Fibroblast of villous mesenchyme (primary cell): ENCODE results near the gene CDIPT. TPM values are rescaled to one million over a fixed set of nuclear protein-coding genes. Genes with fewer than 3 reads are reported as not detected.
A peak's percentile ranks its signal among the peaks of the same experiment; 100 is the strongest.

Source experiments
- DNase-seq: peaks from one replicate; pipeline ENCODE4 v3.0.0-alpha.2; 2010; ENCODE audit warnings: low read depth
- H3K4me3 ChIP-seq: 2 replicates; pipeline ENCODE4 v1.5.1; 2011; ENCODE audit warnings: low read depth, mild to moderate bottlenecking, low read length
- total RNA-seq: library from RNA; depleted of rRNA; stranded (reverse); fragments of >200 nt; gene quantifications from 2 replicates; pipeline ENCODE4 v1.2.3, GENCODE V29; 2012
- TF ChIP-seq, protein P1 (sequence below): IDR thresholded peaks from 2 replicates; pipeline ENCODE4 v1.5.1; 2012; ENCODE audit warnings: low read depth, mild to moderate bottlenecking, low read length; ENCODE audit not compliant: insufficient read depth

CDIPT gene
- total RNA-seq, 1 donor = 84.6 TPM

GRCh38 chr16:29831490-29831889 is 31.5 kb downstream of the CDIPT start:
- TF ChIP-seq, protein P1, sequence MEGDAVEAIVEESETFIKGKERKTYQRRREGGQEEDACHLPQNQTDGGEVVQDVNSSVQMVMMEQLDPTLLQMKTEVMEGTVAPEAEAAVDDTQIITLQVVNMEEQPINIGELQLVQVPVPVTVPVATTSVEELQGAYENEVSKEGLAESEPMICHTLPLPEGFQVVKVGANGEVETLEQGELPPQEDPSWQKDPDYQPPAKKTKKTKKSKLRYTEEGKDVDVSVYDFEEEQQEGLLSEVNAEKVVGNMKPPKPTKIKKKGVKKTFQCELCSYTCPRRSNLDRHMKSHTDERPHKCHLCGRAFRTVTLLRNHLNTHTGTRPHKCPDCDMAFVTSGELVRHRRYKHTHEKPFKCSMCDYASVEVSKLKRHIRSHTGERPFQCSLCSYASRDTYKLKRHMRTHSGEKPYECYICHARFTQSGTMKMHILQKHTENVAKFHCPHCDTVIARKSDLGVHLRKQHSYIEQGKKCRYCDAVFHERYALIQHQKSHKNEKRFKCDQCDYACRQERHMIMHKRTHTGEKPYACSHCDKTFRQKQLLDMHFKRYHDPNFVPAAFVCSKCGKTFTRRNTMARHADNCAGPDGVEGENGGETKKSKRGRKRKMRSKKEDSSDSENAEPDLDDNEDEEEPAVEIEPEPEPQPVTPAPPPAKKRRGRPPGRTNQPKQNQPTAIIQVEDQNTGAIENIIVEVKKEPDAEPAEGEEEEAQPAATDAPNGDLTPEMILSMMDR = no peak
- no peak for DNase-seq

GRCh38 chr16:29830774-29831173 is 32.3 kb downstream of the CDIPT start:
- H3K4me3 ChIP-seq = no peak overlapping the region
- no peak for DNase-seq
- TF ChIP-seq, protein P1 = no peak

More at GRCh38 chr16:29831490-29831889, 31.5 kb downstream of the CDIPT start:
- no peak overlapping the region for H3K4me3 ChIP-seq

GRCh38 chr16:29826342-29826695 is 36.7 kb downstream of the CDIPT start:
- no peak overlapping the region for H3K4me3 ChIP-seq
- DNase-seq = no peak
- TF ChIP-seq, protein P1 = no peak

DNA sequence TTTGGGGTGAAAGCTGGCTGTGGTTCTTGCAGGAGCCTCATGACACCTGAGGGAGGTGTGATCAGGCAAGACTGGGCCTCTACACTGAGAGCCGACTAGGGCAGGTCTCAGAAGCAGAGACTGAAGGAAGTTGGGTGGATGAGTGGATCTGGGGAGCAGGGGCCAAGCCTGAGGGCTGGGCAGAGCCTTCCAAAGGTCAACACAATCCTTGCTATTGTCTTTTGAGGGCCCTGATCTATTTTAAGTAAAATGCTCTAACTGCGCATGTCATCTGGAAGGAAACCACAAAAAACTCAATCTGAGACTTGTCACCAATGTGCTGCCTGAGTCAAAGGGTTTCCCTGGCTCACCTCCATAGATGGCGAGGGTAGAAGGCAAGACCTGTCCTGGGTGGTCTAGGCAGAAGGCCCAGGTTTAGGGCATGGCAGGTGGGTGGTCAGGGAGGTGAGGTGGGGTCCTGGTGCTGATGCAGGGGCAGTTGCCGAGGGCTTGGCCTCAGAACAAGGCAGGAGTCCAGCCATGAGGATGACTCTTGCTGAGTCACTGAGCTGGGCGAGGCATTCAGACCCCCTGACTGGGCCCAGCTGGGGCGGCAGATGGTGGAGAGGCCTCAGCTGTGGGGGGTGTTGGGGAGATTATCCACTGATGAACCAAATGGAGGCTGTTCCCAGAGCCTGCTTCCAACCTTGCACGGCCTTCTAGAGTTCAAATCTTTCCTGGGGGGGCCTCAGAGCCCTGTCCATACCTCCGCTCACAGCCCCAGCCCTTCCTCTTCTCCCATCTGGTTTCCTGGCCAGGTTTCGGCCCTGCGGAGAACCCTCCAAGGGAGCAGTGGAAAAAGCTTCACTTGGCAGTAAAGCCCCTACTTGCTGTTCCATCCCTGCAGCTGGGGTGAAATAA is 37.6 kb downstream of the CDIPT start:
- peak overlapping the region; percentile 22 for H3K4me3 ChIP-seq
- DNase-seq = peak; percentile 77
- TF ChIP-seq, protein P1 = no peak

GRCh38 chr16:29824589-29825144 is 38.4 kb downstream of the CDIPT start:
- peak overlapping the region; percentile 22 for H3K4me3 ChIP-seq
- TF ChIP-seq, protein P1 = no peak
- DNase-seq = peak; percentile 80

- TF ChIP-seq, protein P1 = no peak
- peak overlapping the region; percentile 87 for H3K4me3 ChIP-seq
- DNase-seq = peak; percentile 81
Measured at GRCh38 chr16:29821643-29822115, 41.3 kb downstream of the CDIPT start.
